Epithelial cell of esophagus (primary cell): ENCODE results near the gene GP1BA.

ENCODE experiments used
- DNase-seq: peaks from one replicate; pipeline ENCODE4 v3.0.0; 2010; ENCODE audit warnings: low read depth
- H3K4me3 ChIP-seq: 2 replicates; pipeline ENCODE4 v1.5.1; 2011; ENCODE audit warnings: mild to moderate bottlenecking, low read length, control low read depth
- TF ChIP-seq, protein P1 (sequence below): IDR thresholded peaks from 2 replicates; pipeline ENCODE4 v1.5.1; 2011; ENCODE audit warnings: low read depth, mild to moderate bottlenecking, low read length, control low read depth, inconsistent platforms; ENCODE audit not compliant: insufficient read depth; ENCODE audit errors: missing control alignments

The GP1BA gene

GRCh38 chr17:4897785-4898184 is 34.3 kb upstream of the GP1BA start:
- H3K4me3 ChIP-seq, result no peak overlapping the region
- TF ChIP-seq, protein P1, sequence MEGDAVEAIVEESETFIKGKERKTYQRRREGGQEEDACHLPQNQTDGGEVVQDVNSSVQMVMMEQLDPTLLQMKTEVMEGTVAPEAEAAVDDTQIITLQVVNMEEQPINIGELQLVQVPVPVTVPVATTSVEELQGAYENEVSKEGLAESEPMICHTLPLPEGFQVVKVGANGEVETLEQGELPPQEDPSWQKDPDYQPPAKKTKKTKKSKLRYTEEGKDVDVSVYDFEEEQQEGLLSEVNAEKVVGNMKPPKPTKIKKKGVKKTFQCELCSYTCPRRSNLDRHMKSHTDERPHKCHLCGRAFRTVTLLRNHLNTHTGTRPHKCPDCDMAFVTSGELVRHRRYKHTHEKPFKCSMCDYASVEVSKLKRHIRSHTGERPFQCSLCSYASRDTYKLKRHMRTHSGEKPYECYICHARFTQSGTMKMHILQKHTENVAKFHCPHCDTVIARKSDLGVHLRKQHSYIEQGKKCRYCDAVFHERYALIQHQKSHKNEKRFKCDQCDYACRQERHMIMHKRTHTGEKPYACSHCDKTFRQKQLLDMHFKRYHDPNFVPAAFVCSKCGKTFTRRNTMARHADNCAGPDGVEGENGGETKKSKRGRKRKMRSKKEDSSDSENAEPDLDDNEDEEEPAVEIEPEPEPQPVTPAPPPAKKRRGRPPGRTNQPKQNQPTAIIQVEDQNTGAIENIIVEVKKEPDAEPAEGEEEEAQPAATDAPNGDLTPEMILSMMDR, result no peak
- DNase-seq, result no peak

DNA sequence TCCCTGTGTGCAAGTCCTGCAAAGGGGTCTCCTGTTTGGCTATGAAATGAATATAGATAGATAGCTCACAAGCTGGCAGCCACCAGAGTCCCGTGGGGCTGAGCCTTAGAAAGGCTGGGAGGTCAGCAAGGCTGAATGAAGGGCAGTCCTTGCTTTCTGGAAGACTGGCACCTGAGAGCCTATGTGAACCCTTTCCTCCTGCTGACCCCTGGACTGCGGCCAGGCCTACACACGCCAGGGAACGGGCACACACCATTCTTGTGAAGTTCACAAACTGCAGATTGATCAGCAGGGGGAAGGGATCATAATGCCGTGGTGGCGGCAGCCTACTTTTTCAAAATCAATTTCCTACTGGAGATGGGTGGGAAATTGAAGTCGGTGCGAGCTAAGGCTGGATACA is 33.7 kb upstream of the GP1BA start:
- no peak overlapping the region for H3K4me3 ChIP-seq
- TF ChIP-seq, protein P1, result no peak
- DNase-seq, result no peak

DNA sequence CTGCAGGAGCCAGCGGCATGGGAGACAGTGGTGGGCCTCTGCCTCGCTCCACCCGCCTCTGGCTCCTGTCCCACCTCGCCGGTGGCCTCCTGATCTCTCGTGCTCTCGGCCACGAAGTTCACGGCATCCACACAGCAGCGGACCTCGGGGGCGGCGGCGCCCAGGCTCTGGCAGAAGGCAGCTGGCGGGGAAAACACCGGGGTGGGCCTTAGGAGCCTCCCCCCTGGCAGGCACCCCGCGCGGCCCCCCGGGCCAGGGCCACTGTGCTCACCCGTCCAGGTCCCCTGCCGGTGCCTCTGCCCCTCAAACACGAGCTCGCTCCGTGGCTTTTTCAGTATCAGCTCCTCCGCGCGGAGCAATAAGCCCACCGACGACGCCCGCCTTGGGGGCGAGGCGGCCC is 33.1 kb upstream of the GP1BA start:
- TF ChIP-seq, protein P1, result no peak
- H3K4me3 ChIP-seq, result no peak overlapping the region
- DNase-seq, result no peak

DNA sequence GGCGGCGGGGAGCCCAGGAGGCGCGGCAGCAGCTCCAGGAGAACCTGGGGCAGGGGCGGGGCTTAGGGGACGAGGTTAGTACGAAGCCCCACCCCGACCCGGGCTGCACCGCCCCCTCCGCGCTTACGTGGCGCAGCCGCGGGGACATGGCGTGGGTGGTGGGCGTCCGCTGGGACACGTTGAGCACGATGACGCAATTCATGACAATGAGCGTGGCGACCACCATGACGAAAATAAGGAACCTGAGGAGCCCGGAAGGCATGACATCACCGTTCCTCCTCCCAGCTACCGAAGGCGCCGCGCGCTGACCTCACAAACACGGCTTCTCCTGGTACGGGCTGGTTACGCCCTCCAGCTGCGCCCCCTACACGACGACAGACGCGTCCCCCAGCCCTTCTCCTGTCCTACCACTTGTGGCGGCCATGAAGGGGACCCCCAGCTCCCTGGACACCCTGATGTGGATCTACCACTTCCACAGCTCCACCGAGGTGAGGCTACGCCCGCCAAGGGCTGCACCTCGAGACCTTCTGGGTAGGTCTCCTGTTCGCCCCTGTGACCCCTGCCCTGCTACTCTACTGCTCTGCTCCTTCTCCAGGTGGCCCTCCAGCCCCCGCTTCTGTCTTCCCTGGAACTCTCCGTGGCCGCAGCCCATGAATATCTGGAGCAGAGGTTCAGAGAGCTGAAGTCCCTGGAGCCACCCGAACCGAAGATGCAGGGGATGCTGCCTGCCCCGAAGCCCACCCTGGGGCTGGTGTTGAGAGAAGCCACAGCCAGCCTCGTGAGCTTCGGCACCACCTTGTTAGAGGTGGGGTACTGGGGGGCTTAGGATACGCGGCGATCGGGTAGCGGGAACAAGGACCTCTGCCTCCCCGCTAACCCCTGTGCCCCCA is 32.5 kb upstream of the GP1BA start, which contains the start of gene C17orf107:
Gene C17orf107 (plus strand): TSS at position 196 of the 890 bp plus-strand sequence. CDS start 227 bp downstream, at position 423.
- peak within 1 kb of the TSS; percentile 38 for H3K4me3 ChIP-seq
- DNase-seq, result peak; percentile 89
- TF ChIP-seq, protein P1, result no peak

DNA sequence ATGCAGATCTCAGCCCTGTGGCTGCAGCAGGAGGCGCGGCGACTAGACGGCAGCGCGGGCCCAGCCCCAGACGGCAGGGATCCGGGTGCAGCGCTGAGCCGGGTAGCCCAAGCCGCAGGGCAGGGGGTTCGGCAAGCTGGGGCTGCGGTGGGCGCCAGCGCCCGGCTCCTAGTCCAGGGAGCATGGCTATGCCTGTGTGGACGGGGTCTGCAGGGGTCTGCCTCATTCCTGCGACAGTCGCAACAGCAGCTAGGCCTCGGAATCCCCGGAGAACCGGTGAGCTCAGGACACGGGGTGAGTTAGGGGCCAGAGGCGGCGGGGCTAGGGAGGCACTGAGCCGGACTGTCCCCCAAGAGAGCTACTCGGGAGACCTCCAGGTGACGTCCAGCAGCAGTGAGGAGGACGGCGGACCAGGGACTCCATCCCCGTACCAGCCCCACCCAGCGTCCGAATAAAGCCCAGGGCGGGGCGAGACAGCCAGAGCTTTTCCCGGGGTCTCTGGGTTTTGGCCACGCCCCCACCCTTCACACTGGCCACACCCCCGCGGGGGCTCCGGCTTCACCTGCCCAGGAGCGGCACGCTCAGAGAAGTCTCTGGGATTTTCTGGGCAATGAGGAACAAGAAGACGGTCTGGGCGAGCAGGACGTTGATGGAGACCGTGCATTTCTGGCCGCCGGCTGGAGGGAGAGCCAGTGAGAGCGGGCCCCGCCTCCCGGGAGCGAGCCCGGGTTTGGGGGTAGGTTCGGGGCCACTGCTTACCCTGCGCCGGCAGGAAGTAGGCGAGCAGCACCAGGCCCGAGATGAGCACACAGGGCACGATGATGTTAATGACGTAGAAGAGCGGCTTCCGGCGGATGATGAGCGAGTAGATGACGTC is 31.6 kb upstream of the GP1BA start:
- TF ChIP-seq, protein P1, result no peak
- DNase-seq, result no peak
- no peak overlapping the region for H3K4me3 ChIP-seq

GRCh38 chr17:4901108-4901647 is 30.9 kb upstream of the GP1BA start:
- DNase-seq, result no peak
- H3K4me3 ChIP-seq, result no peak overlapping the region
- TF ChIP-seq, protein P1, result no peak
